WTC11 (cell line): ENCODE measurements around the gene CCDC30. TPM values are rescaled to one million over a fixed set of nuclear protein-coding genes. Genes with fewer than 3 reads are reported as not detected.

Experiments
- CBFB ChIP-seq: sonication (generic); formaldehyde crosslinking; IDR thresholded peaks from 2 replicates; pipeline ENCODE4 v1.8.1; 2022; ENCODE audit warnings: mild to moderate bottlenecking, low read depth, missing genetic modification reagents
- CREB1 ChIP-seq: sonication (generic); formaldehyde crosslinking; IDR thresholded peaks from 2 replicates; pipeline ENCODE4 v1.8.0; 2023; ENCODE audit warnings: mild to moderate bottlenecking, missing genetic modification reagents
- FOXJ3 ChIP-seq: sonication (generic); formaldehyde crosslinking; IDR thresholded peaks from 2 replicates; pipeline ENCODE4 v1.9.0; 2021; ENCODE audit warnings: missing genetic modification reagents, mild to moderate bottlenecking, borderline replicate concordance
- FOXP1 ChIP-seq: sonication (generic); formaldehyde crosslinking; IDR thresholded peaks from 2 replicates; pipeline ENCODE4 v1.8.0; 2022; ENCODE audit warnings: missing genetic modification reagents, mild to moderate bottlenecking, moderate library complexity, borderline replicate concordance
- FOXP4 ChIP-seq: sonication (generic); formaldehyde crosslinking; IDR thresholded peaks from 2 replicates; pipeline ENCODE4 v1.8.0; 2022; ENCODE audit warnings: mild to moderate bottlenecking, missing genetic modification reagents
- GABPB1 ChIP-seq: sonication (generic); formaldehyde crosslinking; IDR thresholded peaks from 2 replicates; pipeline ENCODE4 v1.8.1; 2023; ENCODE audit warnings: mild to moderate bottlenecking, missing genetic modification reagents
- IRF1 ChIP-seq: sonication (generic); formaldehyde crosslinking; IDR thresholded peaks from 2 replicates; pipeline ENCODE4 v1.8.0; 2023; ENCODE audit warnings: missing genetic modification reagents
- JAZF1 ChIP-seq: fragments of 250-450 bp; sonication (Bioruptor Pico); IDR thresholded peaks from 2 replicates; pipeline ENCODE4 v1.9.0; 2021; ENCODE audit warnings: moderate library complexity, mild to moderate bottlenecking, inconsistent platforms
- KAT7 ChIP-seq: sonication (generic); formaldehyde crosslinking; IDR thresholded peaks from 2 replicates; pipeline ENCODE4 v1.8.1; 2023; ENCODE audit warnings: missing genetic modification reagents, mild to moderate bottlenecking, borderline replicate concordance
- NFATC4 ChIP-seq: fragments of 250-450 bp; sonication (Bioruptor Pico); IDR thresholded peaks from 2 replicates; pipeline ENCODE4 v1.9.0; 2021; ENCODE audit warnings: mild to moderate bottlenecking
- NFYB ChIP-seq: sonication (generic); formaldehyde crosslinking; conservative IDR thresholded peaks from 2 replicates; pipeline ENCODE4 v1.8.0; 2022; ENCODE audit warnings: low read depth, missing genetic modification reagents
- NR1H2 ChIP-seq: sonication (generic); formaldehyde crosslinking; IDR thresholded peaks from 2 replicates; pipeline ENCODE4 v1.9.0; 2021; ENCODE audit warnings: mild to moderate bottlenecking, moderate library complexity, missing genetic modification reagents
- NR3C1 ChIP-seq: sonication (generic); formaldehyde crosslinking; conservative IDR thresholded peaks from 2 replicates; pipeline ENCODE4 v1.8.1; 2023; ENCODE audit warnings: low read depth, mild to moderate bottlenecking, missing genetic modification reagents
- OVOL2 ChIP-seq: fragments of 250-450 bp; sonication (Bioruptor Pico); IDR thresholded peaks from 2 replicates; pipeline ENCODE4 v1.9.0; 2021; ENCODE audit warnings: mild to moderate bottlenecking, borderline replicate concordance
- PRDM15 ChIP-seq: sonication (generic); formaldehyde crosslinking; IDR thresholded peaks from 2 replicates; pipeline ENCODE4 v1.8.0; 2022; ENCODE audit warnings: missing genetic modification reagents
- PREB ChIP-seq: sonication (generic); formaldehyde crosslinking; IDR thresholded peaks from 2 replicates; pipeline ENCODE4 v1.8.1; 2022; ENCODE audit warnings: mild to moderate bottlenecking, missing genetic modification reagents, moderate library complexity, borderline replicate concordance
- RELA ChIP-seq: sonication (generic); formaldehyde crosslinking; IDR thresholded peaks from 2 replicates; pipeline ENCODE4 v1.8.1; 2022; ENCODE audit warnings: missing genetic modification reagents, mild to moderate bottlenecking, borderline replicate concordance
- SOX15 ChIP-seq: fragments of 250-450 bp; sonication (Bioruptor Pico); IDR thresholded peaks from 2 replicates; pipeline ENCODE4 v1.9.0; 2021; ENCODE audit warnings: mild to moderate bottlenecking
- STAT6 ChIP-seq: sonication (generic); formaldehyde crosslinking; conservative IDR thresholded peaks from 2 replicates; pipeline ENCODE4 v1.8.1; 2023; ENCODE audit warnings: mild to moderate bottlenecking, low read depth, missing genetic modification reagents, moderate library complexity
- USF1 ChIP-seq: sonication (generic); formaldehyde crosslinking; IDR thresholded peaks from 2 replicates; pipeline ENCODE4 v1.8.0; 2022; ENCODE audit warnings: mild to moderate bottlenecking, missing genetic modification reagents
- USF2 ChIP-seq: sonication (generic); formaldehyde crosslinking; IDR thresholded peaks from 2 replicates; pipeline ENCODE4 v1.8.1; 2023; ENCODE audit warnings: mild to moderate bottlenecking, missing genetic modification reagents, moderate library complexity
- ZBTB21 ChIP-seq: sonication (generic); formaldehyde crosslinking; IDR thresholded peaks from 2 replicates; pipeline ENCODE4 v1.8.1; 2023; ENCODE audit warnings: mild to moderate bottlenecking, missing genetic modification reagents, borderline replicate concordance
- ZMAT4 ChIP-seq: fragments of 250-450 bp; sonication (Bioruptor Pico); IDR thresholded peaks from 2 replicates; pipeline ENCODE4 v1.9.0; 2021; ENCODE audit warnings: mild to moderate bottlenecking
- ZNF138 ChIP-seq: sonication (generic); formaldehyde crosslinking; conservative IDR thresholded peaks from 2 replicates; pipeline ENCODE4 v1.8.1; 2022; ENCODE audit warnings: mild to moderate bottlenecking, moderate library complexity, missing genetic modification reagents
- ZNF416 ChIP-seq: fragments of 250-450 bp; sonication (Bioruptor Pico); IDR thresholded peaks from 2 replicates; pipeline ENCODE4 v1.9.0; 2021; ENCODE audit warnings: mild to moderate bottlenecking, inconsistent platforms
- total RNA-seq: library from RNA; stranded (reverse); gene quantifications from 3 replicates; pipeline ENCODE4 v1.2.3, GENCODE V29; 2021

The CCDC30 gene
- total RNA-seq, 1 experiment from 2014 or later = 0.92 TPM

- TF ChIP-seq FOXJ3 (no peak), STAT6 (CRISPR knock-in tag) (no peak), ZMAT4 (no peak), ZNF416 (CRISPR knock-in tag) (no peak), CBFB (CRISPR knock-in tag) (no peak), NFATC4 (CRISPR knock-in tag) (no peak), OVOL2 (CRISPR knock-in tag) (no peak), FOXP1 (CRISPR knock-in tag) (peak; percentile 84), KAT7 (CRISPR knock-in tag) (0 out of 2 replicates have a peak, but pooled peaks have one; percentile 91), ZNF138 (CRISPR knock-in tag) (no peak), GABPB1 (CRISPR knock-in tag) (0 out of 2 replicates have a peak, but pooled peaks have one; percentile 7), CREB1 (CRISPR knock-in tag) (no peak), NR1H2 (no peak), USF1 (CRISPR knock-in tag) (no peak), USF2 (CRISPR knock-in tag) (peak; percentile 63), ZBTB21 (CRISPR knock-in tag) (no peak), IRF1 (CRISPR knock-in tag) (0 out of 2 replicates have a peak, but pooled peaks have one; percentile 39), NR3C1 (CRISPR knock-in tag) (no peak), PREB (no peak), JAZF1 (CRISPR knock-in tag) (no peak), RELA (CRISPR knock-in tag) (peak; percentile 24; the same call in 1 of the 2 replicates), NFYB (CRISPR knock-in tag) (no peak; the same call in 1 of the 2 replicates), PRDM15 (CRISPR knock-in tag) (no peak), FOXP4 (CRISPR knock-in tag) (no peak), SOX15 (CRISPR knock-in tag) (no peak)
Measured at GRCh38 chr1:42682739-42683531, 219.8 kb downstream of the CCDC30 start (continued).
